Caco-2 (cell line): Measurements from ENCODE around the gene COL8A1. TPM values are rescaled to one million over a fixed set of nuclear protein-coding genes. Genes with fewer than 3 reads are reported as not detected.
"Not testable (repeated sequence)": the region's sequence is repeated elsewhere in the genome, so short reads cannot be mapped to it uniquely, and the experiment has no call there.

ENCODE experiments used
- BruUV-seq: library from RNA; stranded (reverse); fragments of 400-500 nt; replicated peaks from 2 replicates; lab custom pipeline; 2021; lab: Mats Ljungman, UMichigan
- CTCF ChIA-PET: fragments of 300-600 bp; sonication (Branson Sonifier 250); formaldehyde crosslinking; loops from one replicate; lab custom pipeline; 2022; ENCODE audit warnings: antibody characterized with exemption; lab: Charles Lee
- POLR2A ChIA-PET: fragments of 300-600 bp; sonication (Branson Sonifier 250); formaldehyde crosslinking; loops from one replicate; lab custom pipeline; 2022; ENCODE audit warnings: antibody characterized with exemption; lab: Charles Lee
- DNase-seq, 2 experiments: peaks; one replicate each; pipeline versions ENCODE4 v3.0.0 to v3.0.0-alpha.2; 2020 to 2022
- H3K27me3 ChIP-seq: replicated peaks from 2 replicates; pipeline ENCODE4 v1.6.0; 2011; ENCODE audit warnings: low read length; ENCODE audit not compliant: control insufficient read depth, insufficient read depth
- H3K36me3 ChIP-seq: 2 replicates; pipeline ENCODE4 v1.5.1; 2011; ENCODE audit warnings: low read length; ENCODE audit not compliant: control insufficient read depth, insufficient read depth
- H3K4me1 ChIP-seq: fragments of 250-450 bp; sonication (Bioruptor Pico); 2 replicates; pipeline ENCODE4 v1.5.1; 2020; ENCODE audit warnings: mild to moderate bottlenecking
- H3K4me3 ChIP-seq: 2 replicates; pipeline ENCODE4 v1.5.1; 2011; ENCODE audit warnings: low read depth, mild to moderate bottlenecking, control low read depth, low read length
- H3K9me3 ChIP-seq: fragments of 250-450 bp; sonication (Bioruptor Pico); 2 replicates; pipeline ENCODE4 v1.5.1; 2020; ENCODE audit warnings: mild to moderate bottlenecking, moderate library complexity
- H3K27ac Mint-ChIP-seq: one replicate; pipeline ENCODE4 v1.8.0; 2022; ENCODE audit warnings: mixed read lengths; ENCODE audit not compliant: unreplicated experiment
- H3K27me3 Mint-ChIP-seq: one replicate; pipeline ENCODE4 v1.8.0; 2022; ENCODE audit warnings: mixed read lengths; ENCODE audit not compliant: insufficient read depth, unreplicated experiment
- H3K36me3 Mint-ChIP-seq: one replicate; pipeline ENCODE4 v1.8.0; 2022; ENCODE audit warnings: mild to moderate bottlenecking, mixed read lengths; ENCODE audit not compliant: insufficient read depth, unreplicated experiment
- H3K4me1 Mint-ChIP-seq: one replicate; pipeline ENCODE4 v1.8.0; 2022; ENCODE audit warnings: low read depth, mixed read lengths; ENCODE audit not compliant: unreplicated experiment
- H3K4me3 Mint-ChIP-seq: one replicate; pipeline ENCODE4 v1.8.0; 2022; ENCODE audit warnings: mild to moderate bottlenecking, moderate library complexity, mixed read lengths; ENCODE audit not compliant: unreplicated experiment
- H3K9me3 Mint-ChIP-seq: one replicate; pipeline ENCODE4 v1.8.0; 2022; ENCODE audit warnings: mixed read lengths; ENCODE audit not compliant: unreplicated experiment
- CTCF ChIP-seq, 2 experiments: fragments of 200-600 bp in 1 of 2; IDR thresholded peaks; 1 replicate in 1 of 2; 2 replicates in 1 of 2; pipeline versions ENCODE4 v1.5.1 to v1.8.0; 2011 to 2022; ENCODE audit warnings: antibody characterized with exemption in 1 of 2, control low read depth in 1 of 2, inconsistent platforms in 1 of 2, low read depth in 1 of 2, low read length in 1 of 2, mild to moderate bottlenecking in 1 of 2, moderate library complexity in 1 of 2; ENCODE audit not compliant: insufficient read depth in 1 of 2, severe bottlenecking in 1 of 2, unreplicated experiment in 1 of 2
- intact Hi-C: fragments of 100-400 bp; cut with micrococcal nuclease; formaldehyde crosslinking; loops from one replicate; pipeline ENCODE4 v1.10.0; 2022; ENCODE audit not compliant: unreplicated experiment
- total RNA-seq: library from RNA; stranded (reverse); gene quantifications from 2 replicates; pipeline ENCODE4 v1.2.3, GENCODE V29; 2022

The COL8A1 gene
- total RNA-seq, 1 experiment from 2014 or later = not detected

GRCh38 chr3:99839613-99840012 lies 201.2 kb downstream of the COL8A1 start:
- no peak for DNase-seq

GRCh38 chr3:99841949-99842348 lies 203.6 kb downstream of the COL8A1 start:
- H3K4me3 ChIP-seq, H3K27ac Mint-ChIP-seq, H3K27me3 Mint-ChIP-seq, CTCF ChIA-PET, H3K9me3 Mint-ChIP-seq, POLR2A ChIA-PET, H3K4me3 Mint-ChIP-seq, DNase-seq, BruUV-seq, H3K36me3 ChIP-seq, H3K36me3 Mint-ChIP-seq, H3K4me1 Mint-ChIP-seq, H3K9me3 ChIP-seq, H3K27me3 ChIP-seq: not testable (repeated sequence)
- intact Hi-C loops = loop anchor here (2.0 to 5.0 kb wide), 4 partner anchors 165 to 345 kb away; no protein-coding TSS in a partner anchor
- H3K4me1 ChIP-seq = peaks cover 12% of the 10 kb centered on the region; the same call in 1 of the 2 replicates

More at GRCh38 chr3:99839613-99840012, 201.2 kb downstream of the COL8A1 start:
- peaks cover 12% of the 10 kb centered on the region; the same call in 1 of the 2 replicates for H3K4me1 ChIP-seq
- Mint-ChIP-seq H3K36me3 (no peaks in the 10 kb centered on the region), H3K27ac (no peak overlapping the region), H3K9me3 (no peaks in the 10 kb centered on the region), H3K27me3 (no peaks in the 10 kb centered on the region), H3K4me1 (peaks cover 6% of the 10 kb centered on the region), H3K4me3 (no peak overlapping the region)
- CTCF ChIA-PET = no interaction called here
- no peak overlapping the region for H3K4me3 ChIP-seq
- TF ChIP-seq CTCF (IDR thresholded peaks at IDR 0.05; ENCODE audit: insufficient read depth in 1 of 2, low read depth in 1 of 2, low read length in 1 of 2, severe bottlenecking in 1 of 2, unreplicated experiment in 1 of 2) = no peak
- no TSS peak for BruUV-seq
- intact Hi-C loops = loop anchor here (5.0 kb wide), 1 partner anchor 348 kb away; no protein-coding TSS in a partner anchor
- no peaks in the 10 kb centered on the region for H3K36me3 ChIP-seq
- H3K27me3 ChIP-seq = no peaks in the 10 kb centered on the region
- H3K9me3 ChIP-seq = no peaks in the 10 kb centered on the region
- POLR2A ChIA-PET = no interaction called here

- Histone ChIP-seq H3K4me1 (peaks cover 12% of the 10 kb centered on the region; the same call in 1 of the 2 replicates), H3K9me3 (no peaks in the 10 kb centered on the region), H3K4me3 (no peak overlapping the region), H3K27me3 (no peaks in the 10 kb centered on the region), H3K36me3 (no peaks in the 10 kb centered on the region)
- no peaks in the 10 kb centered on the region for H3K27me3 Mint-ChIP-seq
- no peak overlapping the region for H3K4me3 Mint-ChIP-seq
- no peak overlapping the region for H3K27ac Mint-ChIP-seq
- no TSS peak for BruUV-seq
- intact Hi-C loops = loop anchor here (1.0 to 5.0 kb wide), 6 partner anchors 164 to 411 kb away; no protein-coding TSS in a partner anchor
- peak in 1 of 2 experiments; percentile 33 for DNase-seq
- CTCF ChIA-PET = interaction anchor here (0.6 to 2.3 kb wide), 10 partner anchors 11 to 620 kb away, joined by 3 to 36 read pairs (median 4); partner anchors contain the start of gene CMSS1
- POLR2A ChIA-PET = interaction anchor here (0.6 kb wide), 1 partner anchor 417 kb away, joined by 4 read pairs; the partner anchor contains the start of gene TBC1D23
- no peaks in the 10 kb centered on the region for H3K9me3 Mint-ChIP-seq
- peak; percentile 63 to 67 for TF ChIP-seq CTCF (IDR thresholded peaks at IDR 0.05; ENCODE audit: insufficient read depth in 1 of 2, low read depth in 1 of 2, low read length in 1 of 2, severe bottlenecking in 1 of 2, unreplicated experiment in 1 of 2)
- peaks cover 6% of the 10 kb centered on the region for H3K4me1 Mint-ChIP-seq
- no peaks in the 10 kb centered on the region for H3K36me3 Mint-ChIP-seq
These were observed 204.6 kb downstream of the COL8A1 start for GRCh38 chr3:99842826-99843589.
